ENCODE data around the gene TRDN. TPM values are rescaled to one million over a fixed set of nuclear protein-coding genes. Genes with fewer than 3 reads are reported as not detected.

Gene TRDN
- total and polyA plus RNA-seq, 2 experiments from 2014 or later, result 0.10 to 0.48 TPM

DNA sequence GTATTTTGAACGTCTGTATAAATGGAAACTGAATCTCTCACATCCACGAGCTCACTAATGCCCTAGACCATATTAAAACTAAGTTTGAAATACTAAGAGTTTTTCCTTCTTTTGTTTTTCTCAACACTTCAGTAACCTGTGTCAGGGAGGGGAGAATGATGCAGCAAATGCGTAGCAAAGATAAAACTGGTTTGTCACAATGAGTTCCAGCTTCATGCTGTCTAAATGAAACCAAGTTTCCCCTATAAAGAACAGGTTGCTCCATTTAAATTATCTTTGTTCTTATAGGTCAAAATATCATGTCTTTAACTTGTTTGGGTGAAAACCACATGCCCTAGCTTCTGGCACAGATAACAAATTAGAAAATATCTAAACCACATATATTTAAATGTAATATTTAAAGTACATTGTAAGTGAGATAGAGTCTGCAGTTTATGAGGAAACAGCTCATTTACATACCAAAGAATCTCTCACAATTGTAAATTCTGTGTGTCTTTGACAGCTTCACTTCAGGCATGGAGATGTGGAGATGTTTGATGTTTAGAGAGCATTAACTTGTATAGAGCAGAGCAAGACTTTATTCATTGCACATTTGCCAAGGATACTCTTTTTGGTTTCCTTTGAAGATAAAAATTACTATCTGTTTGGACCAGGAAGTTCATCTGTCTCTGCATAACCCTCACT is 7.3 kb downstream of the TRDN start:
- WGBS (ENCODE audit: low lambda C conversion rate, missing lambda C conversion rate), result 58% methylated on average over 3 of the region's 3 CpGs
- TF ChIP-seq EZH2phosphoT487 (IDR thresholded peaks at IDR 0.05; ENCODE audit: low read depth, severe bottlenecking, unreplicated experiment) (no peak), EZH2 (IDR thresholded peaks at IDR 0.05; ENCODE audit: borderline replicate concordance) (no peak)
- TF ChIP-seq, protein P1, sequence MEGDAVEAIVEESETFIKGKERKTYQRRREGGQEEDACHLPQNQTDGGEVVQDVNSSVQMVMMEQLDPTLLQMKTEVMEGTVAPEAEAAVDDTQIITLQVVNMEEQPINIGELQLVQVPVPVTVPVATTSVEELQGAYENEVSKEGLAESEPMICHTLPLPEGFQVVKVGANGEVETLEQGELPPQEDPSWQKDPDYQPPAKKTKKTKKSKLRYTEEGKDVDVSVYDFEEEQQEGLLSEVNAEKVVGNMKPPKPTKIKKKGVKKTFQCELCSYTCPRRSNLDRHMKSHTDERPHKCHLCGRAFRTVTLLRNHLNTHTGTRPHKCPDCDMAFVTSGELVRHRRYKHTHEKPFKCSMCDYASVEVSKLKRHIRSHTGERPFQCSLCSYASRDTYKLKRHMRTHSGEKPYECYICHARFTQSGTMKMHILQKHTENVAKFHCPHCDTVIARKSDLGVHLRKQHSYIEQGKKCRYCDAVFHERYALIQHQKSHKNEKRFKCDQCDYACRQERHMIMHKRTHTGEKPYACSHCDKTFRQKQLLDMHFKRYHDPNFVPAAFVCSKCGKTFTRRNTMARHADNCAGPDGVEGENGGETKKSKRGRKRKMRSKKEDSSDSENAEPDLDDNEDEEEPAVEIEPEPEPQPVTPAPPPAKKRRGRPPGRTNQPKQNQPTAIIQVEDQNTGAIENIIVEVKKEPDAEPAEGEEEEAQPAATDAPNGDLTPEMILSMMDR (IDR thresholded peaks at IDR 0.05; ENCODE audit: poor library complexity), result no peak
- Histone ChIP-seq H3K4me1 (ENCODE audit: insufficient read depth) (no peaks in the 10 kb centered on the region), H4K20me1 (ENCODE audit: insufficient read depth, poor library complexity, severe bottlenecking) (no peaks in the 10 kb centered on the region), H3K79me2 (no peaks in the 10 kb centered on the region), H3K4me2 (no peak overlapping the region), H2AFZ (no peak overlapping the region), H3K27ac (no peak overlapping the region), H3K36me3 (replicated peaks; ENCODE audit: insufficient read depth, low read depth) (no peaks in the 10 kb centered on the region), H3K9me3 (ENCODE audit: low read depth) (no peaks in the 10 kb centered on the region), H3K4me3 (no peak overlapping the region), H3K27me3 (no peaks in the 10 kb centered on the region), H3K9me2 (replicated peaks; ENCODE audit: insufficient read depth) (no peaks in the 10 kb centered on the region)
- DNase-seq (ENCODE audit: low spot score), result no peak

DNA sequence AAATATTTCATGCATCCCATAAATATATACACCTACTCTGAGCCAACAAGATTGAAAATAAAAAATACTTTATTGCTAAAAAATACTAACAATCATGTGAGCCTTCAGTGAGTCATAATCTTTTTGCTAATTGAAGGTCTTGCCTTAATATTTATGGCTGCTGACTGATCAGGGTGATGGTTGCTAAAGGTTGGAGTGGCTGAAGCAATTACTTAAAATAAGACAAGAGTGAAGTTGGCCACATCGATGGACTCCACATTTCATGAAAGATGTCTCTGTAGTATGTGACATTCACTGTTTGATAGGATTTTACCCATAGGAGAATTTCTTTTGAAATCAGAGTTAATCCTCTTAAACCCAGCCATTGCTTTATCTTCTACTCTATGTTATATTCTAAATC is 11.1 kb downstream of the TRDN start:
- Histone ChIP-seq H3K36me3 (replicated peaks; ENCODE audit: insufficient read depth, low read depth) (no peaks in the 10 kb centered on the region), H3K79me2 (no peaks in the 10 kb centered on the region), H3K4me3 (no peak overlapping the region), H3K27ac (no peak overlapping the region), H3K4me1 (ENCODE audit: insufficient read depth) (no peaks in the 10 kb centered on the region), H4K20me1 (ENCODE audit: insufficient read depth, poor library complexity, severe bottlenecking) (no peaks in the 10 kb centered on the region), H3K9me3 (ENCODE audit: low read depth) (no peaks in the 10 kb centered on the region), H3K4me2 (no peak overlapping the region), H2AFZ (no peak overlapping the region), H3K27me3 (no peaks in the 10 kb centered on the region), H3K9me2 (replicated peaks; ENCODE audit: insufficient read depth) (no peaks in the 10 kb centered on the region)
- 88% methylated on average over 1 of the region's 1 CpG for WGBS (ENCODE audit: low lambda C conversion rate, missing lambda C conversion rate)
- no peak for DNase-seq (ENCODE audit: low spot score)
- TF ChIP-seq, protein P1 (IDR thresholded peaks at IDR 0.05; ENCODE audit: poor library complexity), result no peak
- no peak for TF ChIP-seq EZH2 (IDR thresholded peaks at IDR 0.05; ENCODE audit: borderline replicate concordance)
- TF ChIP-seq EZH2phosphoT487 (IDR thresholded peaks at IDR 0.05; ENCODE audit: low read depth, severe bottlenecking, unreplicated experiment), result no peak

DNA sequence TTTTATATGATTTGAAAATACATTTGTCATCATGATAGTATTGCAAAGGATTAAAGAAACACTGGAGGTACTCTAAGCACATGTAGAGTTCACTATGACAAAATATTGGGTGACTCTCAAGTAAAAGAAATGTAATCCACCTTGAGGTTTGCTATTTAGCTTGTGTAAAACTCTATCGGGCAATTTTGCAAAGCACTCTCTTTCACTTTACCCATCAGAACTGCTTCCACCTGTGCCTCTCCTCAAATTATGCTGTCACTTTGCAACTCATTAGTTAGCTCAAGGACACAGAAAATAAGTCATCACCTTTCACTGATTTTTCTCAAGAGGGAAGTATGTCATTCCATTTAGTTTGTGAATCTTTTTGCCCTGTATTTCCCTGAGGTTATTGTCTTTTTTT is 14.0 kb downstream of the TRDN start:
- TF ChIP-seq, protein P1 (IDR thresholded peaks at IDR 0.05; ENCODE audit: poor library complexity), result no peak
- TF ChIP-seq EZH2 (IDR thresholded peaks at IDR 0.05; ENCODE audit: borderline replicate concordance) (no peak), EZH2phosphoT487 (IDR thresholded peaks at IDR 0.05; ENCODE audit: low read depth, severe bottlenecking, unreplicated experiment) (no peak)
- no peaks in the 10 kb centered on the region for H3K36me3 ChIP-seq (replicated peaks; ENCODE audit: insufficient read depth, low read depth)
- H3K9me2 ChIP-seq (replicated peaks; ENCODE audit: insufficient read depth), result no peaks in the 10 kb centered on the region
- no peak overlapping the region for H2AFZ ChIP-seq
- H3K4me3 ChIP-seq, result no peak overlapping the region
- H4K20me1 ChIP-seq (ENCODE audit: insufficient read depth, poor library complexity, severe bottlenecking), result no peaks in the 10 kb centered on the region
- H3K79me2 ChIP-seq, result no peaks in the 10 kb centered on the region
- no peaks in the 10 kb centered on the region for H3K9me3 ChIP-seq (ENCODE audit: low read depth)
- no peaks in the 10 kb centered on the region for H3K27me3 ChIP-seq
- DNase-seq (ENCODE audit: low spot score), result no peak
- WGBS (ENCODE audit: low lambda C conversion rate, missing lambda C conversion rate), result 96% methylated on average over 1 of the region's 1 CpG
- no peak overlapping the region for H3K27ac ChIP-seq
- H3K4me2 ChIP-seq, result no peak overlapping the region
- no peaks in the 10 kb centered on the region for H3K4me1 ChIP-seq (ENCODE audit: insufficient read depth)
